ENCODE measurements around the gene FAM107B.

GRCh38 chr10:14698111-14698828 is 76.4 kb downstream of the FAM107B start:
- TF ChIP-seq, protein P1, sequence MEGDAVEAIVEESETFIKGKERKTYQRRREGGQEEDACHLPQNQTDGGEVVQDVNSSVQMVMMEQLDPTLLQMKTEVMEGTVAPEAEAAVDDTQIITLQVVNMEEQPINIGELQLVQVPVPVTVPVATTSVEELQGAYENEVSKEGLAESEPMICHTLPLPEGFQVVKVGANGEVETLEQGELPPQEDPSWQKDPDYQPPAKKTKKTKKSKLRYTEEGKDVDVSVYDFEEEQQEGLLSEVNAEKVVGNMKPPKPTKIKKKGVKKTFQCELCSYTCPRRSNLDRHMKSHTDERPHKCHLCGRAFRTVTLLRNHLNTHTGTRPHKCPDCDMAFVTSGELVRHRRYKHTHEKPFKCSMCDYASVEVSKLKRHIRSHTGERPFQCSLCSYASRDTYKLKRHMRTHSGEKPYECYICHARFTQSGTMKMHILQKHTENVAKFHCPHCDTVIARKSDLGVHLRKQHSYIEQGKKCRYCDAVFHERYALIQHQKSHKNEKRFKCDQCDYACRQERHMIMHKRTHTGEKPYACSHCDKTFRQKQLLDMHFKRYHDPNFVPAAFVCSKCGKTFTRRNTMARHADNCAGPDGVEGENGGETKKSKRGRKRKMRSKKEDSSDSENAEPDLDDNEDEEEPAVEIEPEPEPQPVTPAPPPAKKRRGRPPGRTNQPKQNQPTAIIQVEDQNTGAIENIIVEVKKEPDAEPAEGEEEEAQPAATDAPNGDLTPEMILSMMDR (IDR thresholded peaks at IDR 0.05) = no peak
- TF ChIP-seq EP300 (IDR thresholded peaks at IDR 0.05) (no peak), POLR2AphosphoS5 (IDR thresholded peaks at IDR 0.05) (no peak), POLR2A (IDR thresholded peaks at IDR 0.05) (no peak)

Measured in gastroesophageal sphincter (tissue), 3 donors.